ENCODE measurements around the gene CSNK1G2.

DNA sequence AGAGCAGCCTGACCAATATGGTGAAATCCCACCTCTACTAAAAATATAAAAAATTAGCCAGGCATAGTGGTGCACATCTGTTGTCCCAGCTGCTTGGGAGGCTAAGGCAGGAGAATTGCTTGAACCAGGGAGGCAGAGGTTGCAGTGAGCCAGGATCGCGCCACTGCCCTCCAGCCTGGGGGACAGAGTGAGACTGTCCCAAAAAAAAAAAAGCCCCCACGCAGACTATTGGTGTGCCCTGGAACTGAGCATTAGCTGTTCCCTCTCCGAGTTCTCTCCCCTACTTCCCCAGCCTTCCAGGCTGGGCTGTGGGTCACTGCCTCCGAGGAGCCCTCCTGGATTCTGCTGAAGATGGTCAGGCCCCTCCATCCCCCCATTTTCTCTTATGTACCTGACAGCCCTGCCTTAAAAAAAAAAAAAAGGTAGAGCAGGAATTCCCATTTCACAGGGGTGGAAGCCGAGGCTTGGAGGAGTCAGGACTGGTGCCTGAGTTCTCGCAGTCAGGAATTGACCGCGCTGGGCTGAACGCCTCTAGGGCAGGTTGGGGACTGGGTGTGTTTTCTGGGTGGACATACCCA is 33.9 kb upstream of the CSNK1G2 start:
- TF ChIP-seq ZNF114 (CRISPR knock-in tag; IDR thresholded peaks at IDR 0.05): no peak
- TF ChIP-seq, protein P1, sequence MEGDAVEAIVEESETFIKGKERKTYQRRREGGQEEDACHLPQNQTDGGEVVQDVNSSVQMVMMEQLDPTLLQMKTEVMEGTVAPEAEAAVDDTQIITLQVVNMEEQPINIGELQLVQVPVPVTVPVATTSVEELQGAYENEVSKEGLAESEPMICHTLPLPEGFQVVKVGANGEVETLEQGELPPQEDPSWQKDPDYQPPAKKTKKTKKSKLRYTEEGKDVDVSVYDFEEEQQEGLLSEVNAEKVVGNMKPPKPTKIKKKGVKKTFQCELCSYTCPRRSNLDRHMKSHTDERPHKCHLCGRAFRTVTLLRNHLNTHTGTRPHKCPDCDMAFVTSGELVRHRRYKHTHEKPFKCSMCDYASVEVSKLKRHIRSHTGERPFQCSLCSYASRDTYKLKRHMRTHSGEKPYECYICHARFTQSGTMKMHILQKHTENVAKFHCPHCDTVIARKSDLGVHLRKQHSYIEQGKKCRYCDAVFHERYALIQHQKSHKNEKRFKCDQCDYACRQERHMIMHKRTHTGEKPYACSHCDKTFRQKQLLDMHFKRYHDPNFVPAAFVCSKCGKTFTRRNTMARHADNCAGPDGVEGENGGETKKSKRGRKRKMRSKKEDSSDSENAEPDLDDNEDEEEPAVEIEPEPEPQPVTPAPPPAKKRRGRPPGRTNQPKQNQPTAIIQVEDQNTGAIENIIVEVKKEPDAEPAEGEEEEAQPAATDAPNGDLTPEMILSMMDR (conservative IDR thresholded peaks at IDR 0.05; ENCODE audit: low read depth in 2 of 2): no peak
- TF ChIP-seq CREB1 (CRISPR knock-in tag; IDR thresholded peaks at IDR 0.05; ENCODE audit: low read depth): no peak
- TF ChIP-seq POLR2AphosphoS5 (IDR thresholded peaks at IDR 0.05; ENCODE audit: low read depth): no peak
- TF ChIP-seq, protein P2, sequence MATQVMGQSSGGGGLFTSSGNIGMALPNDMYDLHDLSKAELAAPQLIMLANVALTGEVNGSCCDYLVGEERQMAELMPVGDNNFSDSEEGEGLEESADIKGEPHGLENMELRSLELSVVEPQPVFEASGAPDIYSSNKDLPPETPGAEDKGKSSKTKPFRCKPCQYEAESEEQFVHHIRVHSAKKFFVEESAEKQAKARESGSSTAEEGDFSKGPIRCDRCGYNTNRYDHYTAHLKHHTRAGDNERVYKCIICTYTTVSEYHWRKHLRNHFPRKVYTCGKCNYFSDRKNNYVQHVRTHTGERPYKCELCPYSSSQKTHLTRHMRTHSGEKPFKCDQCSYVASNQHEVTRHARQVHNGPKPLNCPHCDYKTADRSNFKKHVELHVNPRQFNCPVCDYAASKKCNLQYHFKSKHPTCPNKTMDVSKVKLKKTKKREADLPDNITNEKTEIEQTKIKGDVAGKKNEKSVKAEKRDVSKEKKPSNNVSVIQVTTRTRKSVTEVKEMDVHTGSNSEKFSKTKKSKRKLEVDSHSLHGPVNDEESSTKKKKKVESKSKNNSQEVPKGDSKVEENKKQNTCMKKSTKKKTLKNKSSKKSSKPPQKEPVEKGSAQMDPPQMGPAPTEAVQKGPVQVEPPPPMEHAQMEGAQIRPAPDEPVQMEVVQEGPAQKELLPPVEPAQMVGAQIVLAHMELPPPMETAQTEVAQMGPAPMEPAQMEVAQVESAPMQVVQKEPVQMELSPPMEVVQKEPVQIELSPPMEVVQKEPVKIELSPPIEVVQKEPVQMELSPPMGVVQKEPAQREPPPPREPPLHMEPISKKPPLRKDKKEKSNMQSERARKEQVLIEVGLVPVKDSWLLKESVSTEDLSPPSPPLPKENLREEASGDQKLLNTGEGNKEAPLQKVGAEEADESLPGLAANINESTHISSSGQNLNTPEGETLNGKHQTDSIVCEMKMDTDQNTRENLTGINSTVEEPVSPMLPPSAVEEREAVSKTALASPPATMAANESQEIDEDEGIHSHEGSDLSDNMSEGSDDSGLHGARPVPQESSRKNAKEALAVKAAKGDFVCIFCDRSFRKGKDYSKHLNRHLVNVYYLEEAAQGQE (IDR thresholded peaks at IDR 0.05; ENCODE audit: unreplicated experiment): no peak

Measured in GM23338 (cell line).